Superior temporal gyrus (tissue), 1 donor: ENCODE data around the gene GPC4.

Source experiments
- DNase-seq: peaks from one replicate; pipeline ENCODE4 v3.0.0-alpha.2; 2016; ENCODE audit errors: extremely low spot score

GPC4 gene

DNA sequence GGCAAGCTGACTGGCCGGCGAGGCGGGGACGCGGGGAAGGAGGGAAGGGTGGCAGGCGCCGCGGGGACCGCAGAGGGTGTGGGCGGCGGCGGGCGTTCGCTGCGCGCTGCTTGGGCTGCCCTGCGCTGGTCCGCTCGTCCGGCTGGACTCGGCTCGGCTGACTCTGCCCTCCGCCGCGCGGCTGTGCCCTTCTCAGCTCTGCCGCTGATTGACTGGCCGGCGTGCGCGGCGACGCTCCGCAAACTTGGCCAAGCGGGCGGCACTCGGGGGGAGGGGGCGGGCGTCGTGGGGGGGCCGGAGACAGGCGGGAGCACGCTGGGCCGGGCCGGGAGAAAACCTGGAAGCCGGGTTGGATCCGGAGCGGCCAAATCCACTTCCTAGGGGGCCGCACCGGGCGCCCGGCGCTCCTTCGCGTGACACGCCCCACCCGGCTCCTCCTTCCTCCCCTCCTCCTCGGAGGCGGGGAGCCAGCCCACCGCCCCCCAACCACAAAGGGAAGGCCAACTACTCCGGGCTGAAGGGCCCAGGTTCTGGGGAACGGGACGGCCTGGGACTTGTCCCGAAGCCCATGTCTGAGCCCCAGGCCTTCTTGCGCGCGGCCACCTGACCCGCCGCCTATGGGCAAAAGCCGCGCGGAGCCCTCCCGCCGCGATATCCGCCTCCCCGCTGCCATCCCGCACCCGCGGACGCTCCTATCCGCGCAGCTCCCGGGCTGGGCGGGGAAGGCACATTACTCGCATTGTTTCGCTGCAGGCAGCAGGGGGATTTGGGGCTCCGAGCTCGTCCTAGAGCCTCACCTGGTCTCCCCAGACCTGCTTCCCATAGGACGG, at the start of gene GPC4:
Gene GPC4 (minus strand): TSS at position 214 of the 830 bp plus-strand sequence. CDS start 524 bp downstream, outside the sequence.
- DNase-seq, result no peak

DNA sequence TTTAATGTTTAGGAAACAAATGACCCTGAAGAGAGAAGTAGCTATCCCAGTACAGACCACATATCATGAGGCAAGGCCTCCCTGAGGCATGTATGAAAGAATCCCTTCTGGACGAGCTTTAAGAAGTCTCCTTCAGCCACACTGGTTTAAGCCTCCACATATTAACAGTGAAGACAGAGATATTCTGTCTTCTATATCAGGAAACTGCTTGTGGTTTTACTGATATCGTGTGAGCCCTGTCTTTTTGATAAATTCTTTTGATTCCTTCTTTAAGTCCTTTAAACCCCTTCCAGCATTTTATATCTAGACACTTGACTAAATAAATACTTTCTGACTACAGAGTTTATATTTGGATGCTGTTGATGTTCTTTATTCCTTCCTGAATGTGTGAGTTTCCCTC, 45.9 kb upstream of the GPC4 start:
- DNase-seq, result no peak

DNA sequence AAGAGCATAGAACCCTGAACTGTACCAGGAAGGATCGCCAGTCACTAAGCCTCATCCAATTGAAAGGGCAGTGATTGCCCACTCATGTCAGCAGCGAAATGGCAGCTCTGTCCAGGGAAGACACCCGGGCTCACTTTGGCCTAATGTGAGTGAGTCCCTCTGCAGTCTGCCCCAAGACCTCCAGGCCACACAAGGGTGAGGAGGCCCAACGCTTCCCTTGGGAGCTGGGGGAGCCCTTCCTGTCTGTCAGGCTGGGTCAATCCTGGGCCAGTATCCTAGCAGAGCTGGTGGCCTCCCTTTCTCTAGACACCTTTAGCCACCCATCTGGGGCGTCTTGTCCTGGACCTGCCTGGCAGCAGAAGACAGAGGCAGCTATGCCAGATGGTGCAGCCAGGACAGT, 39.6 kb upstream of the GPC4 start:
- no peak for DNase-seq

DNA sequence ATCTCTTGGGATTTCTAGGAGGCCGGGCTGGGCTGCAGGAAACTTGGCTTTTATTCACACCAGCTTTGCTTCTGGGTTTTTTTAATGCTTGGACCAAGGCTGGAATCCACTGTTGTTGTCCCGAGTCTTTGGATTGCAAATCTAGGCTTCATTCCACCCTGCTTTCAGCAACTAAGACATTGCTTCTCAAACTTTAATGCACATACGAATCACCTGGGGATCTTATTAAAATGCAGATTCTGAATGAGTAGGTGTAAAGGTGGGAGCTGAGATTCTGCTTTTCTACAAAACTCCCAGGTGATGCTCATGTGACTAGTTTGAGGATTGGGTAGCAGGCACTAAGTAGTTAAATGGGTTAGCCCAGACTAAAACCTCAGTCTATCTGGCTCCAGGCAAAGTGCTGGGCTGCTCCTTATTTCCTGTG, 39.2 kb upstream of the GPC4 start:
- no peak for DNase-seq

DNA sequence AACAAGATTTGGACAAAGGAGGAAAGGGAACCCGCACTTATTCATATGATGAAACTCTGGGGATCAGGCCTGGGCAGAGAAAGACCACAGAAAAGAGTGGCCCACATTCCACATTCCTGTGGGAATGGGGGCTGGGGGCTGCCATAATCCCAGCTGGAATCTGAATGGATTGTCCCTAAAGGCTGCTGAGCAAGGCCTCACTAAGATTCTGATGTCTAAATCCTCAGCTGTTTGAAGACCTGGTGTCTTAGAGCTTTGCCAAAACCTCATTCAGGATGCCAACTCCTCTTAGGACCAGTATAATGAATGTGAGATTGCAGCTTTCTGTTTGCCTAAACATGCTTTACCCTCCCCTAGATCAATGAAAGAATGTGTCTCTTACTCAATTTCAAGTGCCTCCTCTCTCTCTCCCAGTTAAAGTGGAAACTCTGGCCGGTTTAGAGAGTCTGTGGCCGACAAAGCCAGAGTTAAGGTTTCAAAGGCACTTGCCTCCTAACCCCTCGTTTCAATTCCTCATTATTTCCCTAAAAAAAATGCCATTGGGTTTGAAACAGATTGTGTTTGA, 33.3 kb upstream of the GPC4 start:
- DNase-seq, result no peak

DNA sequence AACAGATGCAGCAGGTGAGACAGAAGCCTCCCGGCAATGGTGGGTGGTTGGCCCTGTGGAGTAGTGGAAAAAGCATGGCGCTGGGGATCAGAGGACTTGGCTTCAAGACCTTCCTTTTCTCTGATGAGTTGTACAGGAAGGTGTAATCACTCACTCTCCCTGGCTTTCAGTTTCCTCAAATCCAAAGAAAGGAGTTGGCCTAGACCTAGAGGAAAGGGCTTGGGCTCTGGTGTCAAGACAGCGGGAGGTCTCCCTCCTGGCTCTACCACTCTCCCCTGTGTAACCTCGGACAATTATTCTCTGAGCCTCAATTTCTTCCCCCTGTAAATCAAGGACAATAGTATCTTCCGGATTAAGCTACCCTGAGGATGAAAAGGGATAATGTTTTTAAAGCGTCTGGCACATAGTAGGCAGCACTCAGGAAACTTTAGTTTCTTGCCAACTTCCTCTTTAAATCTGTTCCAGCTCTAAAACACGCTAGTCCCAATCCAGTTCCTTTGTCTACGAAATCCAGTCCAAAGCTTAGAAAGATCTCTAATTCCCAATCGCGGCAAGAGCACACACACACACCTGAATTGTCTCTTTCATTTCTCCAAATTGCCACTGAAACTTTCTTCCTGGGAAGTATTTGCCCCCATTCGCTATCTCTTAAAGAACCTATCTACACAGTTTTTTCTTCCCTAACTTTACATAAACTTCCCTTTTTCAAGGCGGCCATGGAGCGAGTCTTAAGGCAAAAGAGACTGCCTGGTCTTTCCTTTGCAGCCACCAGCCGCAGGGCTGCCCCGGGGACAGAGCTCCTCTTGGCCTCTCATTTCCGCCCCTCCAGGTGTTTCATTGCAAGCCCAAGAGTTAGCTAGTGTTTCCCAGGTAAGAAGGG, 29.9 kb upstream of the GPC4 start:
- no peak for DNase-seq

DNA sequence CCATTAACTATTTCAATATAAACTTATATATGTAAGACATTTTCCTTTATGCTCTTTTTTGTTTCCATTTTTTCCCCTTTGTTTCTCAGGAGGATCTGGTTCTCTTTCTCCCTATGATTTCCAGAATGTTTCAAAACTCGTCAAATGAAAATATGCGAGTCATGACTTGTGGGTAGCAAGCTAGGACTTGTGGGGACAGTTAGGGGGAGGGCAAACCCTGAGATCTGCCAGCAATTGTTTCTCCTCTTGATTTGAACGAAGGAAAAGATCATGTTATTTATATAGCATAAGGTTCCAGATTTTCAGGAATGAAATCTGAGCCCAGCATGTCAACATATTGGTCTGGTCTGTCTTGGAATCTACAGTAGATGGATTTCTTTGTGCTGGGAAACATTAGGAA, 28.9 kb upstream of the GPC4 start:
- no peak for DNase-seq

DNA sequence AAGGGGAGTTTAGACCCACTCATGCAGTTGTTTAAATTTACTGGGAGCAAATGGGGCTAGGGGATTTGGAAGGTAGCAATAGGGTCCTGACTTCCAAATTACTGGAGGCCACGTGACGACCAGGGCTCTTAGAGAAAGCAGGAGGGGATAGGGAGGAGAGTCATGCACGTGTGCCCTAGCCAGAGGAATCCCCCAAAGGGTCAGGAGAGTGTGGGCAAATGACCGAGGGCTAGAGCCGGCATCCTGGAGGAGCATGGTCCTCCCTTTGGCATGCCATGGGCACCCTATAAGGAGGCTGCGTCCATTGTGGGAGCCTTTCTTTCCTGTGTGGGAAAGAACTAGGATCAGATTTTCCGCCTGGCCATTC, 25.5 kb upstream of the GPC4 start:
- no peak for DNase-seq

DNA sequence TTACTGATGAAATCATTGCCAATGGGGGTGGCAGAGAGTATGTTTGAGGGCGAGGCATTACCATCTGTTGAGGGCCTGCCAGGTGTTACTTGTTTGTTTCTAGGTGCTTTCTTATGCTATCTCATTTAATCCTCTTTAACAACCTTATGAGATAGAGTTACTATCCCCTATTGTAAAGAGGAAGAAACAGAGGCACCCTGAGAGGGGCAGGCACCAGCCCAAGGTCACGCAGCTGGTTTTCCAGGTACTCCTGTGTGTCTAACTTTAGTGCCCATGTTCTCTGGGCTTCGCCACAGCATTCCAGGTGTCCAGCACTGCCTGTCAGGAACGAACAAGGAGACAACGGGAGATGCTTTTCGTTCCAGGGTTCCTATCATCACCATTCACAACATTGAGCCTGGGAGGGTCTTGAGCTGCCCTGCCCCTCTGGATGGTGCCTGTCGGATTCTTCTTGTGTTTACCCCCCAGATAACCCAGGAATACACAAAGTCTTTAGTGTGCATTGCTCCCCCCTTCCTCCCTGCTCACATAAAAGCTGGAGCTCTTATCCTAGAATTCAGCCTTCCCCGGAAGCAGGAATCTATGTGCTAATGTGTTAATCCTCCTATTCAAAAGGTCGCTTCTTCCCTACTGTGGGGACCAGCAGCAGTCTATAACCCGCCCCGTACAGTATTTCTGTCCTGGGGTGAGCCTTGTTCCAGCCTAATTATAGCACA, 24.9 kb upstream of the GPC4 start:
- no peak for DNase-seq

DNA sequence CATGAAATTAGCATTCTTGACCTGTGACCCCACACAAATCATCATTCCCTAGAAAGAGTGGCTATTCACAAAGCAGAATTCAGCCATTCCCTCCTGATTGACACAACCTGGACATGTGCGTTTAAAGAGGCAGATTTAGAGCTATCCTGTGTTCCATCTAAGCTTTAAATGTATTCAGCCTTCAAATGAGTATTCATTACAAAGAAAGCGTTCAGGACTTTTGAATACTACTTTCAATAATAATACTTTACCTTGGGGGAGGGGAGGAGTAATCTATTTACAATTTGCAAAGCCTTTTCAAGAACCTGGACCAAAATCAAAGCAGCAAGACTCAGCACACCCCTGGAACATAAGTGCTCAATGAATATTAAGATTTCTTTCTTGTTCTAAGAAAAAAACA, 22.5 kb upstream of the GPC4 start:
- no peak for DNase-seq

DNA sequence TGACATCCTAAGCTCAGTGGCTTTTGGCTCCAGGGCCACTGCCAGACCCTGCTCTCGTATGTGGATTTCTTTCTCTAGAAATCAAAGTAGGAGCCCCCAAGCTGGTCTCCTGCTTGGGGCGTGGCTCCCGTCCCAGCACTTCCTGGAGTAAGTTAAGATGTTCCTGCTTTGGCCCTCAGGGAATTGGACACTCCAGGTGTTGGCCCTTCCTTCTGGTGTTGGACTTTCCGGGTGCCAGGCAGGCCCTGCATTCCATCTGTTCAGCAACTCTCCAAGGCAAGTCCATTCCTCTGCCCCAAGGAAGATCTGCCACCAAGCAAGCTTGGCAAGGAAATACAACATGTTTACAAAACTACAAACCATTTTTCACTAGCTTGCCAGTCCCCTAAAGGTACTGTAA, 22.1 kb upstream of the GPC4 start:
- no peak for DNase-seq

DNA sequence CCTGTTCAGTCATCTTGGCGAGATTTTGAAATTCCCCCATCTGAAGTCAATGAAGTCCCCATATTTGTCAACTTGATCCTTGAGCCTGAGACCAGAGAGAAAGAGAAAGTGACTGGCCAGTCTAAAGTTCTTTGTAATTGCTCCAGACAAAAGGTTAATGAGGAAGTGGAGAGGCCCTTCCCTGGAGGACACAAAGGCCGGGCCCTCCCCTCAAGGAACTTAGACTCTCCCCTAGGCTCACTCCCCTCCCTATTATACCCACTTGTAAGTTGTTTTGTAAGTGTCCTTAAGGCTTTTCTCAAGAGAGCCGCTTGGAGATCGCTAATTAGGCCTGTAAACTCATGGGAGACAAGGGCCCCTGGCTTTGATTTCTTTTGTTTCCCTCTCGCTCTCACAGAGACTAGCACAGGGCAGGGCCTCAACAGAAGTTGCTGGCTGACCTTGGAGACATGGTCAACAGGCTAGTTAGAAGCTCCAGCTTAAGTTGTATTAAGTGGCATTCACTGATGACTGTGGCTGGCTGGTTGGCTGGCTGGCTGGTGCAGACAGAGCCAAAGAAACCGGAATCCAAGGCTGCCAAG, 20.3 kb upstream of the GPC4 start:
- DNase-seq, result no peak

DNA sequence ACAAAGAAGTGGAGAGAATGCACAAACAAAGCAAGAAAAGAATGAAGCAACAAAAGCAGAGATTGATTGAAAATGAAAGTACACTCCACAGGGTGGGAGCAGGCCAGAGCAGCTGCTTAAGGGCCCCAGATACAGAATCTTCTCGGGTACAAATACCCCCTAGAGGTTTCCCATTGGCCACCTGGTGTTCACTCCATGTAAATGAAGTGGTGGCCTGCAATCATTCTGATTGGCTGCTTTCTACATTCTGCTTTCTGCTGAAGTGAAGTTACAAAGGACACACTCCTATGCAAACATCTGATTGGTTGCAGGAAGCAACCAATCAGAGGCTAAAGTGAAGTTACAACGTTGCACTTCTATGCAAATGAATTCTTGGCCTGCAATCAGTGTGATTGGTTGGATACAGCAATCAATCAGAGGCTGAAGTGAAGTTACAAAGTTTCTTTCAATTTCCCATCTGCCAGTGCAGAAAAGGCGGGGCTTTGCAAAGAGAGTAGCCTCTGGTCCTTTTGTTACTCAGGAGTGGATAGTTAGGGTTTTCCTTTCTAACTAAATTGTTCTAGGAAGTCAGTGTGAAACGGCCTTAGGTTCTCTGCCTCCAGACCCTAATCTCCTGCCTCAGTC, 19.0 kb upstream of the GPC4 start:
- DNase-seq, result no peak

DNA sequence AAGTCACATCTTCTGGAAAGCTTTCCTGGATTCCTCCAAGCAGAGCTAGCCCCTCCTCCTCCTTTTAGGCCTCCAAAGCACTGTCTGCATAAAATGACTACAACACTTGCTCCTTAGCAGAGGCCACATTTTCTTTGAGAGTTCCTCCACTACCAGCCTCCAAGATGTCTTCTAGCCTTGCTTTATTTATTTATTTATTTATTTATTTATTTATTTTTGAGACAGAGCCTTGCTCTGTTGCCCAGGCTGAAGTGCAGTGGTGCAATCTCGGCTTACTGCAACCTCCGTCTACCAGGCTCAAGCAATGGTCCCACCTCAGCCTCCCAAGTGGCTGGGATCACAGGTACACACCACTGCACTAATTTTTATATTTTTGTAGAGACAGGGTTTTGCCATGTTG, 4.6 kb upstream of the GPC4 start:
- no peak for DNase-seq

DNA sequence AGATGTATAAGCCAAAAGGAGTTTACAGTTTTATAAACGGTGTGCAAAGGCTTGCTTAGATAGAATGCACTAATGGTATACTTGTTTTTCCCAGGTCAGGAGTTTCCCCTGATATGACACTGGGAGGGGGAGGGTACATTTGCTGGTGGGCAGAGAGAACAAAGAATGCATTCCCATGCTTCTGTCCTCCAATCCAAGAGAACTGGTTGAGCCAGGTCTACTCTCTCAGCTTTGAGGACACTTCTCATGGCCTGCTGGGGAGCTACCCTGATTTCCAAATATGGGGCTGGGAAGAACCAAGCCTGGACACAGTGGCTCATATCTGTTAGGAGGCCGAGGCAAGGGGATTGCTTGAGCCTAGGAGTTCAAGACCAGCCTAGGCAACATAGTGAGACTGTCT, 3.3 kb upstream of the GPC4 start:
- no peak for DNase-seq

DNA sequence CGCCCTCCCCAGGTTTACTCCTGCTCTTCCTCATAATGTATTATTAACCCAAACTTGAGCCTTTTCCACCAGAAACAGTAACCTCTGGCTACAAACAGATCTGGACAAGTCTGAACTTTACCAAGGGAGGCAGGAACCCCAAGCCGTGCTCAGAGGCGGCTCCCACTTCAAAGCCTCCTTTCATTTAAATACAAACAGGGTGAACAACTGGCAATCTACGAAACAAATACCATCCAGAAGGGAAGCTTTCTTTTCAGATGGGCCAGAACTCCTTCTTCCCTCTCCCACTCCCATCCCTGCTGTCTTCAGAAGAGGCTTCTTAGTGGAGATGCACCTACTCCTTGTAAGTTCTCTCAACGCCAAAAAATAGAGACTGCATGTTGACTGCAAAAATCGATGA, 2.1 kb upstream of the GPC4 start:
- no peak for DNase-seq

DNA sequence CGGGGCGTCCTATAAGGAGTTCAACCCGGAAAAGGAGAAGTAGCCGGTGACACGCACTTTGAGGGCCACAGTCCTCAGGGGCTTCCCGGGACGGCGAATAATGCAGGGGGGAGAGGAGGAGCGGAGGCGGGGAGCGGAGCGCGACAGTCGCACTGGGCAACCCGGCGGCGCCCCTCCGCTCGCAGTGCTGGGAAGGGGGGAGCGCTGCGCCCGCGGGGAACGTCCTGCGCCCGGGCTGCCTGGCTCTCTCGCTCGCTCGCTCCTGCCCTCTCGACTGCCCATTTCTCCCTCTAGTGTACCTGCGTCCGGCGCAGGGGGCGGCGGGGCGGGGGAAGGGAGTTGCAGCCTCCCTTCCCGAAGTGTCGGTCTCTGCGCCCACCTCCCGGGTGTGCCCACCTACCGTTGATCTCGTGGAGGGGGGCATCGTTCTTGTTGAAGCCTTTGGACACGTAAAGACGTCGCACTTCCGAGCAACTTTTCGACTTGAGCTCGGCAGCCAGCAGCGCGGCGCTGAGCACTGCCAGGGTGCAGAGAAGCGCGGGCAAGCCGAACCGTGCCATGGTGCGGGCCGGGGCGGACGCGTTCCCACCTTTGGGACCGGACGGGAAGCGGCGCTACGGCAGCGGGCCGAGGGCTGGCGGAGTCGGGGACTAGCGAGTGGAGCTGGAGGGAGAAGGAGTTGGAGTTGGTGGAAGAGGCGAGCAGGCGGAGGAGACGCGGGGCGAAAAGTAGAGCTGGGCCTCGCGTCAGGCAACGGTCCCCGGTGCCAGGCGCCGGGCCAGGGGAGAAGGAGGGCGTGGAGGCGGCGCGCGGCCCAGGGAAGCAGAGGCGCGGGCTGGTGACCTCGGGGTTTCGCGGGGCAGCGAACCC, 648 bp downstream of the GPC4 start:
- no peak for DNase-seq

DNA sequence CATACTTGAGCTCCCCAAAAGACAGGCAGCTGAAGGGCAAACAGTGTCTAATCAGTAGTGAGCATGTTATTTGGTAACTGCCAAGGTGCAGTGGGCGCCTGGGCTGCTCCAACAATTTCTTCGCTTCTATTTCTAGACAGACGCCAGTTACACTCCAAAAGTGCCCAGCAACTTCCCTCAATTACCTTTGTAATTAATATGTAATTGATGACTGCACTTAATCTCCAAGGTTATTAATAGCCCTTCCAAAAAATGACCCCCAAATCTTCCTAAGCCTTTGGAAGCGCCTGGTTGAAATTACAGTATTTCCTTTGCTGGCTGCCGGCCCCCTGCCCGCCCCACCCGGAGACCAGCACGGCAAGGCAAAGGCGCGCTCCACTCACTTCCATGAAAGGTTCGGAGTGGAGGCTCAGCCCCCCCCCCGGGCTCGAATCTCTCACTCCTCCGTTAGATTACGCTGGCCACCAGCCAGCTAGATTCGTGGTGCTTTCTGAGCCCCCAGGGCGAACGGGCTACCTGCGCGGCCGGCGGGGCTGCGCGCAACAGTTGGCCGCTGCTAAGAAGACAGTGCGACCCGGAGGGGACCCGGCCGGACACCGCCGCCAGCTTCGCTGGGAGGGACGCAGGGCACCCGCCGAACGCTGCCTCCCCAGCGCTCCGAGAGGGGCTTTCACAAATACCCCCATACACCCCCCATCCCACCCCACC, 1.9 kb downstream of the GPC4 start:
- DNase-seq, result no peak

DNA sequence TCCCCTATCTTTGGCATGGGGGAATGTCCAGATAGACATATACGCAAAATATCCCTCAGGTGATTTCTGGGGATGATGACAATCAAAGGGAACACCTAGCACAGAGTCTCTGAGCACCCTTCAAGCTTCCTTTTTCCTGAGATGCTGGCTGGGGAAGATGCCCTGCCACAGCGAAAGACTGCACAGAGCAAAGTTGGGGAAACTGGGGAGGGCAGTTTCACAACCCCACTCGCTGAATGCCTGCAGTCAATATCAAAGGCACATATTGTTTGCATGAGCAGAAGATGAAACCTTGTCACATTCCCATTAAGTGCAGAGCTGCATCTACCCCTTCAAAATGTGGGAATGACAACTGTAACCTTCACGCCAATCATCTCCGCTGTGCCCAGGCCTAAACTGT, 2.6 kb downstream of the GPC4 start:
- DNase-seq, result no peak

DNA sequence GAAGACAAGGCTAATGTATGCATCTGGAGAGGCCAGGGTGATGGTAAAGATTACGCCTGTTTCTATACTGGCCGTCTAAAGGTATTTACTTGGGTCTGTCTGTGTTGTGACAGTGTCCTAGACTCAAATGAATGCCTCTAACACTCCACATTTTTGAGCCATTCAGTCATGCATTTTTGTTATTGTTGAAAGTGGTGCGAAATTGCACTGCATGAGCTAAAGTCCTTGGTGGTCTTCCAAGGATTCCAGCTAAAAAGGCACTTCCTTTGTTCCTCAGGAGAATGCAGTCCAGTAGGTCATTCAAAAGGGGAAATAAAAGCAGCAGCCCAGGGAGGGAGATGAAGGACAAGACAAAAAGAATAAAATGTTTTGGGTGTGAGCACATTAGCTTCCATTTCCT, 3.0 kb downstream of the GPC4 start:
- no peak for DNase-seq
